ENCODE measurements around the gene RAI14.

RAI14 gene

DNA sequence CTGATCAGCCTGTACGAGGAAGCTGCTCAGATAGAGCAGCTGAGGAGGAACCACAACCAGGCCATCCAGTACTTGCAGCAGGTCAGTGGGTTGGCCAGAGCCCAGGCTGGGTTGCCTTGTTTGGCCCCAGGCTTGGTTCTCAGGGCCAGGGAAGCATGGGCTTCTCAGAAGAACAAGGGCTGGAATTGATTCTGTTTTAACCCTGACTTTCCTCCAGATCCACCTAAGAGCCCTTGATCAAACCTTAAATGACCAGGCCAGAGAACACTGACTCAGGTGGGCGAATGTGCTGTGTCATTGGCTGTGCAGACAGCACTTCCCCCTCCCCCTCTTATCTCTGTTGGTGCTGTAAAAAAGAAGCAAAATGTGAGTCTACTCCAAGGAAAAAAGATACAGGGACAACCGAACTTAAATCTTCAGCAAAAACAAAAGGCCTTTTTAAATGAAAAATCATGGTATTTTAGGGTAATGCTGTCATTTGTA lies 210.9 kb downstream of the RAI14 start:
- Histone ChIP-seq H3K4me3 (ENCODE audit: low read depth, low read length) (no peak overlapping the region), H3K27me3 (ENCODE audit: insufficient read depth, low read depth, severe bottlenecking) (no peaks in the 10 kb centered on the region), H3K36me3 (no peaks in the 10 kb centered on the region), H3K9me3 (ENCODE audit: severe bottlenecking) (no peaks in the 10 kb centered on the region), H3K27ac (no peak overlapping the region)
- no peak for DNase-seq
- TF ChIP-seq CTCF (IDR thresholded peaks at IDR 0.05; ENCODE audit: low read depth, low read length) = no peak

DNA sequence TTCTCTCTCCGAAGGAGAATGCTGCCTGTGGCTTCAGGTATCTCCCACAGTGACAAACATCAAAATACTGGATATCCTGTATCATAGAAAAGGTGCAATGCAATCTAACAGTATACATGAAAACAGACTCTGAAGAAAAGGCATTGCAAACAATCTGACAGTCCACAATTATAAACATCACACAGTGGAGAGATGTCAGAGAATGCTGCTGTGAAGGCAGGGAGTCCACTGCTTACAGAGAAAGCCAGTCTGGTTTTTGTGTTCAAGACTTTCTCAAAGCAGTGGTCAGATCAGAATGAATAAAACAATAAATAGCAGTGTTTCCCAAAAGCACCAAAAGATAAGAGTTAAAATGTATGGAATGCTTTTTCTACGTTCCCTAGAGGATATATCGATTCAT lies 211.5 kb downstream of the RAI14 start:
- H3K27ac ChIP-seq = no peak overlapping the region
- no peaks in the 10 kb centered on the region for H3K36me3 ChIP-seq
- no peaks in the 10 kb centered on the region for H3K27me3 ChIP-seq (ENCODE audit: insufficient read depth, low read depth, severe bottlenecking)
- DNase-seq = no peak
- H3K4me3 ChIP-seq (ENCODE audit: low read depth, low read length) = no peak overlapping the region
- no peak for TF ChIP-seq CTCF (IDR thresholded peaks at IDR 0.05; ENCODE audit: low read depth, low read length)
- H3K9me3 ChIP-seq (ENCODE audit: severe bottlenecking) = no peaks in the 10 kb centered on the region

GRCh38 chr5:34868791-34869190 lies 212.7 kb downstream of the RAI14 start:
- H3K4me3 ChIP-seq (ENCODE audit: low read depth, low read length) = no peak overlapping the region
- no peak overlapping the region for H3K27ac ChIP-seq
- TF ChIP-seq CTCF (IDR thresholded peaks at IDR 0.05; ENCODE audit: low read depth, low read length) = no peak
- DNase-seq = no peak
- no peaks in the 10 kb centered on the region for H3K9me3 ChIP-seq (ENCODE audit: severe bottlenecking)
- H3K27me3 ChIP-seq (ENCODE audit: insufficient read depth, low read depth, severe bottlenecking) = no peaks in the 10 kb centered on the region
- no peaks in the 10 kb centered on the region for H3K36me3 ChIP-seq

GRCh38 chr5:34869256-34869655 lies 213.1 kb downstream of the RAI14 start:
- Histone ChIP-seq H3K27me3 (ENCODE audit: insufficient read depth, low read depth, severe bottlenecking) (no peaks in the 10 kb centered on the region), H3K9me3 (ENCODE audit: severe bottlenecking) (no peaks in the 10 kb centered on the region), H3K36me3 (no peaks in the 10 kb centered on the region), H3K4me3 (ENCODE audit: low read depth, low read length) (no peak overlapping the region), H3K27ac (no peak overlapping the region)
- no peak for TF ChIP-seq CTCF (IDR thresholded peaks at IDR 0.05; ENCODE audit: low read depth, low read length)
- DNase-seq = no peak

DNA sequence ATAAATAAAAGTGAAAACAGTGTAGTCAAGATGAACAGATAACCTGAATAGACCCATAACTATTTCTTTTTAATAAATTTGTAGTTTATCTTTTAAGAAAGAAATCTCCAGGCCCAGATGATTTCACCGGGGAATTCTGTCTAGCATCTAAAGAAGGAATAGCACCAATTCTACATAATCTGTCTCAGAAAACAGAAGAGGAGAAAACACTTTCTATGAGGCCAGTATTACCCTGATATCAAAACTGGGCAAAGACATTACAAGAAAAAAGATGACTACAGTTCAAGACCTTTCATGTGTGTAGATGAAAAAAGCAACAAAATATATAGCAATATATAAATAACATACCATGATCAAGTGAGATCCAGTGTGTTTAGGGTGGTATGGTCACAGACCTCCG lies 214.3 kb downstream of the RAI14 start:
- no peak overlapping the region for H3K27ac ChIP-seq
- DNase-seq = no peak
- no peak overlapping the region for H3K4me3 ChIP-seq (ENCODE audit: low read depth, low read length)
- no peaks in the 10 kb centered on the region for H3K36me3 ChIP-seq
- H3K9me3 ChIP-seq (ENCODE audit: severe bottlenecking) = peaks cover 2% of the 10 kb centered on the region
- TF ChIP-seq CTCF (IDR thresholded peaks at IDR 0.05; ENCODE audit: low read depth, low read length) = no peak
- no peaks in the 10 kb centered on the region for H3K27me3 ChIP-seq (ENCODE audit: insufficient read depth, low read depth, severe bottlenecking)

DNA sequence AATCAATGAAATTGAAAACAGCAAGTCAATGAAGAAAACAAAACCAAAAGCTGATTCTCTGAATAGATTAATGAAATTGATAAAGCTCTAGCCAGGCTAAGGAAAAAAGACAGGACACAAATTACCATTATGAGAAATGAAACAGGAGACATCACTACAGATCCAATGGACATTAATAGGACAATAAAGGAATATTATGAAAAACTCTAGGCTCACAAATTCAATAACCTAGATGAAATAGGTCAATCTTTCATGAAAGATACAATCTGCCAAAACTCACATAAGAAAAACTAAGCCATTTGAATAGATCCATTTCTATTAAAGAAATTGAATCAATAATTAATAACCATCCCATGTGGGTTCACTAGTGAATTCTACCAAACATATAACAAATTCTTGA lies 220.1 kb downstream of the RAI14 start:
- Histone ChIP-seq H3K27me3 (ENCODE audit: insufficient read depth, low read depth, severe bottlenecking) (no peaks in the 10 kb centered on the region), H3K36me3 (no peaks in the 10 kb centered on the region), H3K9me3 (ENCODE audit: severe bottlenecking) (peaks cover 6% of the 10 kb centered on the region), H3K27ac (no peak overlapping the region), H3K4me3 (ENCODE audit: low read depth, low read length) (no peak overlapping the region)
- no peak for TF ChIP-seq CTCF (IDR thresholded peaks at IDR 0.05; ENCODE audit: low read depth, low read length)
- no peak for DNase-seq

All from WERI-Rb-1 (cell line).